IPS-20b (cell line): ENCODE measurements around the gene MYL5.
"Not testable (repeated sequence)": the region's sequence is repeated elsewhere in the genome, so short reads cannot be mapped to it uniquely, and the experiment has no call there.

Source experiments
- H3K27ac ChIP-seq: one replicate; pipeline ENCODE4 v1.5.1; 2013; ENCODE audit warnings: low read length
- H3K27me3 ChIP-seq: 2 replicates; pipeline ENCODE4 v1.6.1; 2013; ENCODE audit warnings: mild to moderate bottlenecking, low read length, inconsistent platforms; ENCODE audit not compliant: insufficient read depth
- H3K36me3 ChIP-seq: 2 replicates; pipeline ENCODE4 v1.6.1; 2013; ENCODE audit warnings: low read depth, mild to moderate bottlenecking, inconsistent platforms, low read length, moderate library complexity; ENCODE audit not compliant: insufficient read depth
- H3K4me1 ChIP-seq: 2 replicates; pipeline ENCODE4 v1.6.1; 2013; ENCODE audit warnings: mild to moderate bottlenecking, control low read depth, inconsistent platforms, low read length, moderate library complexity; ENCODE audit not compliant: insufficient read depth
- H3K4me3 ChIP-seq: 2 replicates; pipeline ENCODE4 v1.5.1; 2013; ENCODE audit warnings: mild to moderate bottlenecking, low read length, inconsistent platforms
- H3K9ac ChIP-seq: 2 replicates; pipeline ENCODE4 v1.6.1; 2013; ENCODE audit warnings: low read depth, mild to moderate bottlenecking, inconsistent platforms, low read length, moderate library complexity
- H3K9me3 ChIP-seq: 2 replicates; pipeline ENCODE4 v1.6.1; 2013; ENCODE audit warnings: mild to moderate bottlenecking, low read depth, low read length, inconsistent platforms; ENCODE audit not compliant: insufficient read depth

MYL5 gene

GRCh38 chr4:661881-662761 is 12.2 kb upstream of the MYL5 start:
- Histone ChIP-seq H3K4me3 (no peak overlapping the region), H3K9ac (no peak overlapping the region), H3K9me3 (no peaks in the 10 kb centered on the region), H3K27ac (no peak overlapping the region), H3K4me1 (no peaks in the 10 kb centered on the region), H3K27me3 (no peaks in the 10 kb centered on the region), H3K36me3 (no peaks in the 10 kb centered on the region)

- H3K9ac ChIP-seq = peak overlapping the region; percentile 83; the same call in 1 of the 2 replicates
- H3K4me1 ChIP-seq = no peaks in the 10 kb centered on the region
- H3K36me3 ChIP-seq = no peaks in the 10 kb centered on the region
- H3K9me3 ChIP-seq = no peaks in the 10 kb centered on the region
- peak overlapping the region; percentile 83; the same call in 1 of the 2 replicates for H3K4me3 ChIP-seq
- H3K27ac ChIP-seq = no peak overlapping the region
- H3K27me3 ChIP-seq = no peaks in the 10 kb centered on the region
These were observed 11.3 kb upstream of the MYL5 start for GRCh38 chr4:663046-663437.

- H3K27ac ChIP-seq = peak overlapping the region; percentile 54
- no peaks in the 10 kb centered on the region for H3K36me3 ChIP-seq
- H3K4me1 ChIP-seq = no peaks in the 10 kb centered on the region
- H3K9me3 ChIP-seq = no peaks in the 10 kb centered on the region
- H3K27me3 ChIP-seq = no peaks in the 10 kb centered on the region
- H3K9ac ChIP-seq = peak overlapping the region; percentile 83; the same call in 1 of the 2 replicates
- H3K4me3 ChIP-seq = peak overlapping the region; percentile 83
These were observed 10.6 kb upstream of the MYL5 start for GRCh38 chr4:663438-664428.

GRCh38 chr4:664713-665231 is 9.6 kb upstream of the MYL5 start:
- Histone ChIP-seq H3K9me3 (no peaks in the 10 kb centered on the region), H3K27me3 (no peaks in the 10 kb centered on the region), H3K4me1 (no peaks in the 10 kb centered on the region), H3K9ac (no peak overlapping the region; the same call in 1 of the 2 replicates), H3K27ac (no peak overlapping the region), H3K4me3 (no peak overlapping the region), H3K36me3 (no peaks in the 10 kb centered on the region)

- H3K27ac ChIP-seq = no peak overlapping the region
- H3K36me3 ChIP-seq = no peaks in the 10 kb centered on the region
- no peaks in the 10 kb centered on the region for H3K27me3 ChIP-seq
- no peaks in the 10 kb centered on the region for H3K9me3 ChIP-seq
- no peaks in the 10 kb centered on the region for H3K4me1 ChIP-seq
- no peak overlapping the region for H3K9ac ChIP-seq
- H3K4me3 ChIP-seq = no peak overlapping the region
These were observed 9.0 kb upstream of the MYL5 start for GRCh38 chr4:665381-665750.

- H3K9ac ChIP-seq = no peak overlapping the region
- no peaks in the 10 kb centered on the region for H3K9me3 ChIP-seq
- H3K27ac ChIP-seq = no peak overlapping the region
- no peak overlapping the region for H3K4me3 ChIP-seq
- no peaks in the 10 kb centered on the region for H3K4me1 ChIP-seq
- H3K36me3 ChIP-seq = peaks cover 3% of the 10 kb centered on the region; the same call in 1 of the 2 replicates
- no peaks in the 10 kb centered on the region for H3K27me3 ChIP-seq
These were observed 8.4 kb upstream of the MYL5 start for GRCh38 chr4:665751-666435.

GRCh38 chr4:666436-666810 is 7.9 kb upstream of the MYL5 start:
- Histone ChIP-seq H3K9me3 (no peaks in the 10 kb centered on the region), H3K9ac (no peak overlapping the region), H3K4me1 (no peaks in the 10 kb centered on the region), H3K27me3 (no peaks in the 10 kb centered on the region), H3K27ac (no peak overlapping the region), H3K4me3 (no peak overlapping the region), H3K36me3 (peaks cover 9% of the 10 kb centered on the region)

GRCh38 chr4:666822-667544 is 7.4 kb upstream of the MYL5 start:
- H3K27ac ChIP-seq = no peak overlapping the region
- H3K4me1 ChIP-seq = no peaks in the 10 kb centered on the region
- H3K9me3 ChIP-seq = no peaks in the 10 kb centered on the region
- no peaks in the 10 kb centered on the region for H3K27me3 ChIP-seq
- no peak overlapping the region for H3K4me3 ChIP-seq
- no peak overlapping the region for H3K9ac ChIP-seq
- peaks cover 14% of the 10 kb centered on the region for H3K36me3 ChIP-seq

GRCh38 chr4:667545-667925 is 6.8 kb upstream of the MYL5 start:
- Histone ChIP-seq H3K9ac (no peak overlapping the region), H3K4me3 (no peak overlapping the region), H3K9me3 (no peaks in the 10 kb centered on the region)

GRCh38 chr4:668219-668618 is 6.1 kb upstream of the MYL5 start:
- not testable (repeated sequence) for H3K27me3 ChIP-seq, H3K9ac ChIP-seq, H3K4me3 ChIP-seq, H3K9me3 ChIP-seq, H3K27ac ChIP-seq, H3K4me1 ChIP-seq
- peaks cover 27% of the 10 kb centered on the region for H3K36me3 ChIP-seq

More at GRCh38 chr4:667545-667925, 6.8 kb upstream of the MYL5 start:
- Histone ChIP-seq H3K4me1 (no peaks in the 10 kb centered on the region), H3K27ac (no peak overlapping the region), H3K36me3 (peaks cover 20% of the 10 kb centered on the region), H3K27me3 (no peaks in the 10 kb centered on the region)
